Skeletal muscle cell (primary cell): ENCODE results near the gene LARGE1.

Source experiments
- DNase-seq: peaks from one replicate; pipeline ENCODE4 v3.0.0-alpha.2; 2010; ENCODE audit warnings: low read depth
- H3K4me3 ChIP-seq: 2 replicates; pipeline ENCODE4 v1.5.1; 2011; ENCODE audit warnings: low read depth, mild to moderate bottlenecking, control low read depth, low read length, moderate library complexity

The LARGE1 gene

GRCh38 chr22:33917744-33918406, 2.4 kb downstream of the LARGE1 start:
- DNase-seq = no peak
- H3K4me3 ChIP-seq = no peak overlapping the region

GRCh38 chr22:33914699-33915098, 5.6 kb downstream of the LARGE1 start:
- H3K4me3 ChIP-seq = no peak overlapping the region
- no peak for DNase-seq

GRCh38 chr22:33914131-33914530, 6.1 kb downstream of the LARGE1 start:
- DNase-seq = no peak
- no peak overlapping the region for H3K4me3 ChIP-seq

GRCh38 chr22:33913188-33913587, 7.1 kb downstream of the LARGE1 start:
- DNase-seq = no peak
- H3K4me3 ChIP-seq = no peak overlapping the region

GRCh38 chr22:33909911-33910310, 10.4 kb downstream of the LARGE1 start:
- H3K4me3 ChIP-seq = no peak overlapping the region
- no peak for DNase-seq

- no peak for DNase-seq
Observed at GRCh38 chr22:33909075-33909458, 11.2 kb downstream of the LARGE1 start.

GRCh38 chr22:33908171-33909074, 11.9 kb downstream of the LARGE1 start:
- H3K4me3 ChIP-seq = no peak overlapping the region
- no peak for DNase-seq

More at GRCh38 chr22:33909075-33909458, 11.2 kb downstream of the LARGE1 start:
- no peak overlapping the region for H3K4me3 ChIP-seq

- no peak for DNase-seq
- H3K4me3 ChIP-seq = no peak overlapping the region
Observed at GRCh38 chr22:33906954-33907353, 13.3 kb downstream of the LARGE1 start.

GRCh38 chr22:33906475-33906874, 13.8 kb downstream of the LARGE1 start:
- DNase-seq = no peak
- H3K4me3 ChIP-seq = no peak overlapping the region

GRCh38 chr22:33903012-33903411, 17.3 kb downstream of the LARGE1 start:
- no peak overlapping the region for H3K4me3 ChIP-seq
- DNase-seq = no peak

- no peak overlapping the region for H3K4me3 ChIP-seq
- no peak for DNase-seq
Observed at GRCh38 chr22:33902073-33902472, 18.2 kb downstream of the LARGE1 start.

- no peak overlapping the region for H3K4me3 ChIP-seq
- no peak for DNase-seq
Observed at GRCh38 chr22:33898121-33898520, 22.2 kb downstream of the LARGE1 start.

- no peak for DNase-seq
- no peak overlapping the region for H3K4me3 ChIP-seq
Observed at GRCh38 chr22:33897448-33897835, 22.8 kb downstream of the LARGE1 start.

GRCh38 chr22:33896575-33897447, 23.5 kb downstream of the LARGE1 start:
- DNase-seq = no peak
- no peak overlapping the region for H3K4me3 ChIP-seq

- no peak overlapping the region for H3K4me3 ChIP-seq
- DNase-seq = no peak
Observed at GRCh38 chr22:33896154-33896553, 24.1 kb downstream of the LARGE1 start.

GRCh38 chr22:33895444-33895843, 24.8 kb downstream of the LARGE1 start:
- no peak overlapping the region for H3K4me3 ChIP-seq
- DNase-seq = no peak

GRCh38 chr22:33894515-33894914, 25.8 kb downstream of the LARGE1 start:
- DNase-seq = no peak
- no peak overlapping the region for H3K4me3 ChIP-seq

- no peak overlapping the region for H3K4me3 ChIP-seq
- DNase-seq = no peak
Observed at GRCh38 chr22:33894036-33894435, 26.2 kb downstream of the LARGE1 start.

GRCh38 chr22:33893512-33893911, 26.8 kb downstream of the LARGE1 start:
- DNase-seq = no peak
- no peak overlapping the region for H3K4me3 ChIP-seq

GRCh38 chr22:33891992-33892391, 28.3 kb downstream of the LARGE1 start:
- no peak overlapping the region for H3K4me3 ChIP-seq
- no peak for DNase-seq
